A172 (cell line): ENCODE results near the gene ENTPD1. TPM values are rescaled to one million over a fixed set of nuclear protein-coding genes. Genes with fewer than 3 reads are reported as not detected.

Source experiments
- DNase-seq: peaks from one replicate; pipeline ENCODE4 v3.0.0-alpha.2; 2015; ENCODE audit warnings: low spot score
- total RNA-seq: library from RNA; depleted of rRNA; stranded (reverse); fragments of >200 nt; shearing (Covaris generic); gene quantifications from 2 replicates; pipeline ENCODE4 v1.2.3, GENCODE V29; 2014

The ENTPD1 gene
- total RNA-seq, 1 experiment from 2014 or later = 1.9 TPM

DNA sequence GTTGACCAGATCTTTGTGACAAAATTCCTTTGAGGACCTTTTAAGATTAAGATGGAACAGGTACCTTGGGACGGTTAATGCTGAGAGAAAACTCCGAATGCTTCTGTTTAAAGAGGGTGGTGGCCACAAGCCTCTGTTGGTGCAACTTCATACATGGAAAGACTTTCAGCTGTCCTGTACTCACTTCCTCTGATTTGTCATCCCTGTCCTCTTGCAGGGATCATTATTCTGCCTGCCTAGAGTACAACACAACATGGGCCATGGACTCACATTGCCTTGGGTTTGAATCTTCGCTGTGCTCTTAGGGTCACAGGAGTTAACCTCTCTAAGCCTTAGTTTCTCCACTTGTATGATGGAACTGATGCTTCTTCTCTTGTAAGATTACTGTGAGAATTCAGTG lies 75.1 kb downstream of the ENTPD1 start:
- no peak for DNase-seq

DNA sequence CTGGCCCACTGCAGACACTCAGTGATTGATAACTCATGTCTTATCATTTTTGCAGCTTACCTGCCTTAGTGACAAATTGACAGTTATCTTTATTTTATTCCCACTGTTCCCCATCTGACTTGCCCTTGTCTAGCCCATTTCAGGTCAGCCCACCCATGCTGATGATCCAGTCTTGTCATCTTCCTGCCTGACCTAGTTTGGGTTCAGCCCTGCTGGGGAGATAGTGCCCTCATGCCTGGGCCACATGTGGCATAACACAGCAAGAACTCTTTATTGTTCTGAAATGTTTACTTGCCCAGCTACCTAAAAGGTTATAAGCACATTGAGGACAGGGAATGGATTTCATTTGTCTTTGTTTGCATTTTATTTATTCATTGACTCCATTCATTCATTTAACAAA lies 75.6 kb downstream of the ENTPD1 start:
- no peak for DNase-seq

DNA sequence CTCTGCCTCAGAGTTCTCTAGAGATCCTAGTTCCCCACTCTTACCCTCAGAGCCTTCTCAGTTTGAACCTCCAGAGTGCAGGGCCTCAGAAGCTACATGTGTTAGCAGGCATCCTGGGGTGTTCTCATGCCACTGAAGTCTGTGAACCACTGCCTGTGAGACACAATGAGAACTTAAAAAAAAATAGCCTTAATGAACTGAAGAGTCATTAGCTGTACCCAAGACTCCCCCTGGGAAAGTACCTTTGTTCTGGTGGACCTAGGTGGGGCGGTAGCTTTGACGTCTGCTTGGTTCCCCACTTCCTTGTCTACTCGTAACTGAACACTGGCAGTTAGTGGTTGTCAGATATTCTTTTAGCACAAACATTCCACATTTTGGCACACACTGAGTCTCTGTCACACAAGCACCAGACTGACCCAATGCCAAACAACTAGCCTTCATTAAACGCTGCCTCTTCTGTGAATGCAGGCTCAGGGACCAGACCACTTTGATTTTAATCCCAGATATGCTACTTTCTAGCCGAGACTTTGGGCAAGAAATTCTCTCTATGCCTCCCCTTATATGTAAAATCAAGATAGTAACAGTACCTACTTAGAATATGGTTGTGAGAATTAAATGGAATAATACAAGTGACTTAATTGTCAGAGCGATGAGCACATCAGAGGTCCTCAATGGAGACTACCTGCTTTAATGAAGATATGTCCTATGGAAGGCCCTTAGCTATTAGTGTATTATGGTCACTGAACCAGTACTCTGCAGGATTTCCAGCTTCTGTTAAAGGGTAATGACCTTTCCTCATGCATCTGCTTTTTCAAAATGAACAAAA lies 76.5 kb downstream of the ENTPD1 start:
- DNase-seq = no peak

DNA sequence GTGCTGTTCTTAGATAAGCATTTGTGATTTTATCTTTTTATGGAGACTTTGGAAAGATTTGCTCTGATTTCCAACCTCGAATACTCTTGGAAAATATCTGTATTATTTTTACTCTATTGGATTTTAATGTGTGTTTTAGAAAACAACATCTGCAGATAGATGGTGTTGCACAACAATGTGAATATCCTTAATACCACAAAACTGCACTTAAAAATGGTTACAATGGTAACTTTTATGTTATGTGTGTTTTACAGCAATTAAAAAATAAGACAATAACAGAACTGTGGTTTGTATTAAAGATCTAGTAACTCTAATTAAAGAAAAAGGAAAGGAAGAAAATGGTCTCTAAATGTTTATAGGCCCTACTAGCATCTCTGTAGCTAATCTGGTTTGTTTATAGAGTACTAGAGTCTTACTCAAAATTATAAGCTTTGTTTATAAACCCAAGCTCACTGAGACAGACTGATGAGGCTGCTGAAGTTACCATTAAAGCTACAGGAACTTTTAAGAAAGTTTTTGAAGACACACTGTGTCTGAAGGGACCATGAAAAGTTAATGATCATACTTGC lies 77.2 kb downstream of the ENTPD1 start:
- DNase-seq = no peak

DNA sequence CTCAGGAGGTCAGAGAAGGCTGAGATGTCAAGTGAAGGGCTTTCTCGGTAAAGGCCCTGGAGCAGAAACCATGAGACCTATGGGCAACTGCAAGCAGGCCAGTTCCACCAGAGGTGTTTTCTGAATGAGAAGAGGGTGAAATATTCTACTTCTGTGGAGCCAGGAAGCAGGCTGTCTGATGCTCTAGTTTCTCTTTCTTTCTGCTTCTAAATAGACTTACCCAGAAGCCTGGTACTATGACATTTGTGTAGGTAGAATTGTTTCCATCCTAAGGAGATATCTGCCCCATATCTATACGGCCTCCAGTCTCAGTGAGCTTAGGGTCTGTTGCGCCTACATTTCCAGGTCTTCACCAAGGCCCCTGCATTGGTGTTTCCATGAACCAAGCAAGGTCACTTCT lies 78.4 kb downstream of the ENTPD1 start:
- DNase-seq = no peak

DNA sequence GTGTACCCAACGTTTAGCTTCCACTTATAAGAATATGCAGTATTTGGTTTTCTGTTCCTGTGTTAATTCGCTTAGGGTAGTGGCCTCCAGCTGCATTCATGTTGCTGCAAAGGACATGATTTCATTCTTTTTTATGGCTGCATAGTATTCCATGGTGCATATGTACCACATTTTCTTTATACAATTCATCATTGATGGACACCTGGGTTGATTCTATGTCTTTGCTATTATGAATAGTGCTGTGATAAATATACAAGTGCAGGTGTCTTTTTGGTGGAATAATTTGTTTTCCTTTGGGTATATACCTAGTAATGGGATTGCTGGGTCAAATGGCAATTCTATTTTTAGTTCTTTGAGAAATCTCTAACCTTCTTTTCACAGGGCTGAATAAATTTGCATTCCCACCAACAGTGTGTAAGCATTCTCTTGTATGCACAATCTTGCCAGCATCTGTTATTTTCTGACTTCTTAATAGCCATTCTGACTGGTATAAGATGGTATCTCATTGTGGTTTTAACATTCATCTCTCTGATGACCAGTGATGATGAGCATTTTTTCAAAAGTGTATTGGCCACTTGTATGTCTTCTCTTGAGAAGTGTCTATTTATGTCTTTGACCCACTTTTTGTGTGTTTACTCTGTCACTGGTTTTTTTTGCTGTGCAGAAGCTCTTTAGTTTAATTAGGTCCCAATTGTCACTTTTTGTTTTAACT lies 79.3 kb downstream of the ENTPD1 start:
- DNase-seq = no peak

DNA sequence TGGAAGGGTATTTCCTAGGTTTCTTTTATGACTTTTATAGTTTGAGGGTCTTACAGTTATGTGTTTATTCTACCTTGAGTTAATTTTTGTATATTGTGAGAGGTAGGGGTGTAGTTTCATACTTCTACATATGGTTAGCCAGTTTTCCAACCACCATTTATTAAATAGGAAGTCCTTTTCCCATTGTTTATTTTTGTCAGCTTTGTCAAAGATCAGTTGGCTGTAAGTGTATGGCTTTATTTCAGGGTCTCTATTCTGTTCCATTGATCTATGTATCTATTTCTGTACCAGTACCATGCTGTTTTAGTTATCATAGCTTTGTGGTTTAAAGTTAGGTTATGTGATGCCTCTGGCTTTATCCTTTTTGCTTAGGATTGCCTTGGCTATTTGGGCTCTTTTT lies 79.9 kb downstream of the ENTPD1 start:
- DNase-seq = no peak

DNA sequence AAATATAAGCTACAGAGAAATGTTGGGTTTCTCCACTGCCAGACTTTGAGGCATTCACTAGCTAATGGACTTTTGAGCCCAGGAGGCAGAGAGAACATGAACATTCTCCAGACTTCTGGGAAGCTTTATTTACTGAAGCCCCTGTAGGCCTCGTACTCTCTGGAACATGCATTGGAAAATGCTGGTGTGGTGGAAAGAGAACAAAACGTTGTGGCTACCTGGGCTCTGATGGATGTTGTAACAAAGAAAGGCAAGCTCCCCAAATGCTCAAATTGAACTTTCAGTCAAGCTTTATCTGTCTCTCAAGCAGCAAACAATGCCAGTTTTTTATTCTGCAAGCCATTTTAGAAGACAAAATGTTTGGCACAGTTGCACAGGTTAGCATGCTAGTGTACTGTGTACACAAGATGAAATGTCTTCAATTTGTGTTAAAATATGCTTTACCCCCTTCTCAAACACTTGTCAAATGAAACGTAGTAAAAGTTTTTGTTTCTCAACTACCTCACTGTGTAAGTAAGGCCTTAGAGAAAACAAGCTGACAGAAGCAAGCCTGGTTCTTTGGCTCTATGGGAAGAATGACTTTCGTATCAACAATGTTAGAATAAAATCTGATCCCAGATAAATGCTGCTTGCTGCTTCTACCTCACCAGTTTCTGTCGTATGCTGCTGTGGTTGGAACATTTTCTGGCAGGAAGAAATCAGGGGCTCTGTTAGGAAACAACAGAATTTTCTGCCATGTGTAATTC lies 80.8 kb downstream of the ENTPD1 start:
- no peak for DNase-seq

DNA sequence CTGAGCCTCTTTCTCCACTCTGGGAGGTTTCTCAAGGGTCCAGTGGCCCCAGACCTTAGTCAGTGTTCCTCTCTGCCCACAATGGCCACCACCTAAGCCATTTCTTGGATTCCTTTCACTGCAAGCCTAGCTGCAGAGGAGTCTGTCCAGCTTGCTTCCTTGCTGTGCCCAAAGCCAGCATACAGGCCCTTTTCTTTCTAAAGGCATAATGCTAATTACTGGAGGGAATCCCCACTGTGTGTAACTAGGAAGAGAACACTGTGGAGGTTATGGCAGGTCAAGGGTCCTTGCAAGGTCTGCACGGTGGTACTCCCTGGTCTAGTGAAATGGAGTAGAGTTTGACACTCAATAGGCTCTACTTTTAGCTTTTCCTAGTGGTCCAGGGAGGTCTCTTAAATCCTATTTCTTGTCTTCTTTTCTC lies 81.4 kb downstream of the ENTPD1 start:
- DNase-seq = no peak

DNA sequence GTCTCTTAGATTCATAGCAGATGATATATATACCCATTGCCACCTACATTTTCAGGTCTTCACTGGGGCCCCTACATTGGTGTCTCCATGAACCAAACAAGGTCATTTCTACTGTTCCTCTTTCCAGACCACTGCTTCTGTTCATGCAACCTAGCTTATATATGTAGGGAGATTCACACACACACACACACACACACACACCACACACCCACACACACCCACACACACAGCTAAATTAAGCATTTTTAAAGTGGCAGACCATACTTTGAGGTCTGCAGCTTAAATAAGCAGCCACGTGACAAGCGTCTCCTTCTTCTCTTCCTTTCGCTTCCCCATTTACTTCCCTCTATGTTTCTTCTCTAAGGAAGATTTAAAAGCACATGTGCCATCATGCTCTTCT lies 81.8 kb downstream of the ENTPD1 start:
- no peak for DNase-seq

DNA sequence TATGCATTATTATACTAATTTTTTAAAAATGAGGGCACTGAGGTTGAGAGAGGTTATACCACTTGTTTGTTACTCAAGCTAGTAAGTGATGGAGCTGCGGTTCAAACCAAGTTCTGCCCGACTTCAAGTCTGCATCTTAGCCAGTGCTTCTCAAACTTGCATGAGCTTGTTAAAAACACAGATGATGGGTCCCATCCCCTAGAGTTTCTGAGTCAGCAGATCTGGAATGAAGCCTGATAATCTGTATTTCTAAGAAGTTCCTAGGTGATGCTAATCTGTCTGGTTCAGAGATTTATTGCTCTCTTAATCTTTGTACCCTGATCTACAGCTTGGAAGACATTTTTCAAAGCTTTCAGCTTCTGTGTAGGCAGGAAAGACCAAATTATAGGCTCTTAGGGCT lies 84.2 kb downstream of the ENTPD1 start:
- DNase-seq = no peak

DNA sequence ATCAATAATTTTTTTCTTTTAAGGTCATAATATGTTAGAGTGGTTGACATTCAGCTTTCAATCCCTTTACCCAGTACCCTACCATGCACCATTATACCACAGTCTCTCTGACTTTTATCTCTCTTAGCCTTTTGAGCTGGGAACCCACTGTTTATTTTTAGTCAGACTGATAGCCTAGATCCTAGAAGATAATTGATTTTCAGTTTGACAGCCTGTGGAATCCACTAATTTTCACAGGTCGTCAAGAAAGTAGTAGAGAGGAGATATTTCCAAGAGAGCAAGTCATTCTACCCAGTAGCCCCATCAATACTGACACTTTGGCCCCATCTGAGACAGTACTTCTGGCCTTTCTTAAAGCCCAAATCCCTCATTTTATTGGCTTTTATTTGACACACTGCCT lies 84.7 kb downstream of the ENTPD1 start:
- no peak for DNase-seq

DNA sequence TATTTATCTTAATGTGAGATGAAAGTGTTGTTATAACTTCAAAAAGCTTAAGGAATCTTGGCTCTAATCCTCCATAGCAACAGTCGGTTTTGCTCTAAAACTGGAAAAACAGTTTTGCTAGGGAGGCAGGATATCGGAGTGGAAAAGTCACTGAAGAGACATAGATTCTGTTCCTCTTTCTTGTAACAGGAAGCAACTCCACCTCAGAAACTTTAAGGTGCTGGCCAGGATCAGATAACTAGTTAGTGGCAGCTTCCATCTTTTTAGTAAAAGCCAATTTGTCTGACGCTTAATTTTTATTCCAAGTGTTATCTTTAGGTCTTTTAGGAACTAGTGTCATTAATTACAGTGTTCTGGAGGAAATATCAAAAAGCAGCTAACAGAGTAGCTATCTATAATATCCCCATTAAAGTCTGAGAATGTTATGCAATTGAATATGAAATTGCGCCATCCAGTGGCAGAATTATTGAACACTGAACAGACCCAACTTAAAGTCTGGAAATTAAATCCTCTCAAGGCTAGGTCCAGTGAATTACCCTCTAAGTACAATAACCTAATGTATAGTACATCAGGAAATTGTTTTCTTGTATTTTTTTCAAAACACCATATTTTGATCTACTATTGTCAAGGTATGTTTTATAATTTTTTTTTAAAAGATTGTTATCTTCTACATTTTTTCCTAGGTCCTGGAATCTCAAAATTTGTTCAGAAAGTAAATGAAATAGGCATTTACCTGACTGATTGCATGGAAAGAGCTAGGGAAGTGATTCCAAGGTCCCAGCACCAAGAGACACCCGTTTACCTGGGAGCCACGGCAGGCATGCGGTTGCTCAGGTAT lies 85.9 kb downstream of the ENTPD1 start:
- peak; percentile 55 for DNase-seq

DNA sequence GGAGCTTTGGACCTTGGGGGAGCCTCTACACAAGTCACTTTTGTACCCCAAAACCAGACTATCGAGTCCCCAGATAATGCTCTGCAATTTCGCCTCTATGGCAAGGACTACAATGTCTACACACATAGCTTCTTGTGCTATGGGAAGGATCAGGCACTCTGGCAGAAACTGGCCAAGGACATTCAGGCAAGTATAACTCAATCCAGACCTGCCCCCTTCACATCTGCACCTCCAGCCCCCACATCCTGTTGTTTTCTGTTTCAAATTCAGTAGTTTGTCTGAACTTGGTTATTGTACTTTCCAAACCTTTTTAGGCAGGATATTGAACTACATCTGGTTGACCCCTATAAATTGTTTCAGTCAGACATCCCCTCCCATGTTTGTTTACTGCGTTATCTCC lies 89.4 kb downstream of the ENTPD1 start:
- no peak for DNase-seq

DNA sequence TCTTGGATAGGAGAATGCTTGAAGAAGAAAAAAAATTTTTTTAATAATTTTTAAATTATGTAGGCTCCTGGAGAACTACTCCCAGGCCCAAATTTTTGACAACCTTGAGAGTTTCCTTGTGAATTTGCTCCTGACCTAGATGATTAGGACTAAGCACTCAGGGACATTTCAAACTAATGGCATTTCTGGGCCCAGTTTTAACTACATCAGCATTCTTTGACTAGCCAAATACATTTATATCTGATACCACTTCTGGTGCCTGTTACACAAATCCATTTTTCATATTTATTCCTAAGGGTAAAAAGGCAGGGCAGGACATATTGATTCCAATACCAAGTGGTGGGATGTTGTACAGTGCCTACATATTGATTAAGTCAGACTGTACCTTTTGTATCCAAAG lies 91.0 kb downstream of the ENTPD1 start:
- no peak for DNase-seq

DNA sequence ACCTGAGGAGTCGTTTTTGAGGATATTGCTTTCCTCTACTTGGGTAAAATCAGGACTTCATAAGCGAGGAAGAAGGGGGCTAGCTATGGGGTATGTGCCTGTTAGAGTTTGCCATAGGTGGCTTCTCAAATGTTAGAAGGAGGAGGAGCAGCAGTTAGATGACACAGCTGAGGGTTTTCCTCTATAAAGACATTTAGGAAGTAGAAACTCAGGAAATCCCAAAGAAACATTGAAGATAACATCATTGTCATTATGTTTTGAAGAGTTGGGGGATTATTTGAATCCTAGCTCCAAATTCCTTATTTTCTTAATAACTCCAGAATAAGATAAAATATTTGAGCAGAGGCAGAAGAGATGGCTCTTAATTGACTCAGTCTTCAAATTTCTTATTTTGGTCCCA lies 92.9 kb downstream of the ENTPD1 start:
- no peak for DNase-seq

DNA sequence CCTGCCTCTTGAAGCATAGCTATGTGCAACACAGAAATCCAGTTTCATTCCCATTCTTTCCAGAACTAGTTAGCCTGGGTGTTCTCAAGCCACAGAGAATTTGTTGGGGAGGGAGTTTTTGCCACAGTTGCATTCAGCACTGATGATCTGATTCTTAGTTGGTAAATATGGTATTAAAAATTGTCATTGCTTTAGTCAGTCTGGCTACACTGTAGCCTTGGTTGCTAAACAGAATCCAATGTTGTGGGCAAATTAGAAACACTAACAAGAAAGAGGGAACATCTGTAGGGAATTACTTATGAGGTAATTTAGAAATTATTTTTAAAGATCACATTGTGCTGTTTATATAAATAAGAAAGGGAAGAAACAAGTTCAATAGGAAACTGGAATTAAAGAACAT lies 94.8 kb downstream of the ENTPD1 start:
- no peak for DNase-seq

DNA sequence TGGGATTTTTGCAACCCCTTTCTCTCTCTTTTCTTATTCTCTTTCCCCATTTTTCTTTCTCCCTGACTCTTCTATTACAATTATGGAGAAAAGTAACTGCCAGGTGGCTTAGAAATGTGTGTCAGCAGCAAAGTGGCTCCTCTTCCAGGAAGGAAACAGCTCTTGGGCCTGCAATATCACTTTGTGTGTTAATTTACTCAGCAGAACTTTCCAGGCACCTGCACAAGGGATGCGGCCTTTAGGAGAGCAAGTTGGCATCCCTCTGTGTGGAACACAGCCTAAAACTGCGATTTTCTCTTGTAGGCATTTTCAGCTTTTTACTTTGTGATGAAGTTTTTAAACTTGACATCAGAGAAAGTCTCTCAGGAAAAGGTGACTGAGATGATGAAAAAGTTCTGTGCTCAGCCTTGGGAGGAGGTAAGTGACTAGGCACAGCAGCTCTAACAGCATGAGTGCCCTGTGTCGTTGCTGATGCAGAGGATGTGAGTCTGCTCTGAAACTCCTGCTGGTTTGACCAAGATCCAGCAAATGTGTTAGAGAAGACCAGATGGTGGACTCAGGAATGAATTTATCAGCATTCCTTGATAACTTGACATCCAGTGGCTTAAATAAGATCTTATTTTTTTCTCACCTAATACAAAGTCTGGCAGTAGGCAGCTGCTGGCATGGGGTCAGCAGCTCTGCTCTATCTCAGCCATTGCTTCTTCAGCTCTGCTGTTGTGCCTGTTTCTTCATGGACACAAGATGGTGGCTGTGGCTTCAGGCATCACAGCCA lies 104.4 kb downstream of the ENTPD1 start:
- no peak for DNase-seq

DNA sequence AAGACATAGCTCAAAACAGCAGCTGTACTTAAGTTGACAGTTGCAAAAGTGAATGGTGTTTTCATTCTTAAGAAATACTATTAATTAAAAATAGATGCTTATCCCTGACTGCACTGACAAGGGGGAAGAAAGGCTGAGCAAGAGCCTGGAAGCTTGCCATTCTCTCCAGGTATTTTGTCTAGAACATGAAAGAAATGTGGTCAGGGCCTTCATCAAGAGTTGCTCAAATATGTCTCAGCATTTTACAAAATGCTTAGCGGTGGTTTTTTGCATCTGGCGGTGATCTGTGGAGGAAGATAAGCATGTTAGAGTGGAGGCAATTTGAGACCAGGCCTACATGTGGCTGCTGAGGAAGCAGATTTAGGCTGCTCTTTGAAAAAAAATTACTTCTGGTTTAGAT lies 105.4 kb downstream of the ENTPD1 start:
- no peak for DNase-seq
